ENCODE data around the gene SERTM2. TPM values are rescaled to one million over a fixed set of nuclear protein-coding genes. Genes with fewer than 3 reads are reported as not detected.

Gene SERTM2
- total RNA-seq, 8 experiments from 2014 or later = 0.10 to 4.3 (median 0.57) TPM; not detected in 1

DNA sequence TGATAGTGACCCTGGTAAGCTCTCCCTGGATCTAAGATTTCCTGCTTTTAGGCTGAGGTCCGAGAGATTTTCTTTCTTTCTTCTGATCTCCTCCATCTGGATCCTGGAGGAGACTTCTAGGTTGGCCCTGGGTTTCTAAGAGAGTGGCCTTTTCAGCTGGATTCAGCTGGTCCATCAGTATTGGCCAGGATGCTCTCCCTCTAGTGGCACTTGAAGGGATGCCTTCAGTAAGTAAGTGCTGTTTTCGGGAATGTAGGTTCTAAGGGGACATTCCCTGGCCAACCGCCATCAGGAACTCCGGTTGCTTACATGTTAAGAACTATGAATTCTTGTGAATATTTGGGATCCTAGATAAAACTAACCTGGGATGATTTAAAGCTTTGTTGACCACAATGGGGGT, 56.9 kb downstream of the SERTM2 start:
- 10 to 74% methylated on average over 2 to 4 of the region's 4 CpGs; no CpG with 5 or more reads in 8 of the 10 experiments for WGBS, 10 experiments
- H3K4me3 ChIP-seq = no peak overlapping the region
- peaks cover 8 to 19% of the 10 kb centered on the region in 2 donors for H3K4me1 ChIP-seq (replicated peaks in 1 of 2)
- in situ Hi-C loops (cut with MboI; ENCODE audit: low pct_unique_long_range_greater_than_20kb in 2 of 9, low sequenced_read_pairs in 9 of 9, unreplicated experiment in 9 of 9) = no loop called here
- no peak overlapping the region for H3K27ac ChIP-seq
- peak in 7 of 8 experiments; percentile 16 to 71 (median 34) for ATAC-seq (replicated peaks in 6 of 8)

DNA sequence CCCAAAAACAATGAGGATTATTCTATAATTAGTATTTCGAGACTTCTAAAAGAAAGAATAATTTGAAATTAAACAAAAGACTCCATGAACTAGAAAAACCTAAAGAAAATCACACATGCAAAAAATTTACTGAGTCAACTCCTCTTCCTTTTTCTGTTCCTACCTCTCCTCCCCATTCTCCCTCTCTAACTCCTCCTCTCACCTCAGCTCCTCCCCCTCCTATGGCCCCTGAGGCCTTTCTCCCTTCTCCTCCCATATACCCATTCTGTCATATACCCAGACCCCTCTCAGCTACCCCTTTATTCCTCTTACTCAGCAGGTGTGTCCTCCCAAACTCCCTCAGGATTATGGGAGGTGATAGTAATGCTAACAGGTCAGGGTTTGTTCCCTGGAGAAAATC, 57.4 kb downstream of the SERTM2 start:
- no peak for ATAC-seq (replicated peaks in 6 of 8)
- peaks cover 8 to 19% of the 10 kb centered on the region in 2 donors for H3K4me1 ChIP-seq (replicated peaks in 1 of 2)
- no peak overlapping the region for H3K4me3 ChIP-seq
- 0 to 83% (median 20%) methylated on average over 1 of the region's 1 CpG; no CpG with 5 or more reads in 5 of the 10 experiments for WGBS, 10 experiments
- in situ Hi-C loops (cut with MboI; ENCODE audit: low pct_unique_long_range_greater_than_20kb in 2 of 9, low sequenced_read_pairs in 9 of 9, unreplicated experiment in 9 of 9) = no loop called here
- no peak overlapping the region for H3K27ac ChIP-seq

Other genes starting within 250 kb of the SERTM2 start
- gene CAPN6, start 241.2 kb upstream of the SERTM2 start, total RNA-seq = under 1 TPM; 0.05 to 0.49 (median 0.12) TPM
- gene DCX, start 99.5 kb upstream of the SERTM2 start, total RNA-seq = 100 to 1,000 TPM in 4 of 8 experiments, 10 to 100 TPM in 1, under 1 TPM in 2, not detected in 1; 0.05 to 278 (median 208) TPM
- gene ALG13, start 169.5 kb downstream of the SERTM2 start, total RNA-seq = 10 to 100 TPM; 23.9 to 60.3 (median 37.2) TPM